Measurements from ENCODE around the gene PPP1R14B. TPM values are rescaled to one million over a fixed set of nuclear protein-coding genes. Genes with fewer than 3 reads are reported as not detected.

Gene PPP1R14B
- total and polyA plus RNA-seq, 2 experiments from 2014 or later: 115 to 239 TPM

DNA sequence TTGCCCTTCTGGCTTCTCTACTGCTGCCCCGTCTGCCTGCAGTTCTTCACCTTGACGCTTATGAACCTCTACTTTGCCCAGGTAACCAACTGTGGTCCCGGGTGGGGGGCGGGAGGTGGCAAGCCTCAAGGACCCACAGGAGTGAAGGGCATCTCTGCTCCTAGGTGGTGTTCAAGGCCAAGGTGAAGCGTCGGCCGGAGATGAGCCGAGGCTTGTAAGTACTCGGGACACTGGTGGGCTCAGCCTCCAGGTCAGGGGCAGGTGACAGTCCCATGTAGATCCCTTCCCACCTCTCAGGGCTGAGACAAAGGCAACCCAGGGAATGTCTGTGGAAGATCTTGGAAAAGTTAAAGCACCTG lies 40.0 kb upstream of the PPP1R14B start:
- 0 out of 2 replicates have a peak overlapping the region, but pooled peaks have one; percentile 92 for H3K9ac ChIP-seq
- peak overlapping the region; percentile 88; the same call in 1 of the 2 replicates for H3K4me3 ChIP-seq
- WGBS, 2 experiments (ENCODE audit: low coverage in 1 of 2, low lambda C conversion rate in 2 of 2, missing lambda C conversion rate in 2 of 2): 83 to 84% methylated on average over 9 of the region's 9 CpGs
- peaks cover under 1% of the 10 kb centered on the region; the same call in 1 of the 2 replicates for H3K27me3 ChIP-seq (replicated peaks; ENCODE audit: insufficient read depth)
- no peaks in the 10 kb centered on the region for H3K9me2 ChIP-seq (ENCODE audit: insufficient read depth)
- 0 out of 2 replicates have a peak, but pooled peaks cover 5% of the 10 kb centered on the region for H3K36me3 ChIP-seq (ENCODE audit: low read depth)
- H3K9me3 ChIP-seq (ENCODE audit: low read depth): no peaks in the 10 kb centered on the region
- DNase-seq: no peak
- H4K20me1 ChIP-seq (ENCODE audit: insufficient read depth): no peaks in the 10 kb centered on the region
- no peak overlapping the region for H2AFZ ChIP-seq
- peaks cover 32% of the 10 kb centered on the region for H3K79me2 ChIP-seq (ENCODE audit: insufficient read depth)
- H3F3A ChIP-seq (ENCODE audit: insufficient read depth): no peaks in the 10 kb centered on the region
- no peak for TF ChIP-seq EZH2phosphoT487 (IDR thresholded peaks at IDR 0.05; ENCODE audit: insufficient read depth, low read depth)
- no peak for TF ChIP-seq EZH2 (IDR thresholded peaks at IDR 0.05; ENCODE audit: insufficient read depth, poor library complexity, severe bottlenecking)
- in situ Hi-C loops (cut with MboI): no loop called here
- H3K27ac ChIP-seq: no peak overlapping the region
- no peaks in the 10 kb centered on the region for H3K4me1 ChIP-seq (ENCODE audit: insufficient read depth)
- no peak overlapping the region for H3K4me2 ChIP-seq (ENCODE audit: unreplicated experiment)

DNA sequence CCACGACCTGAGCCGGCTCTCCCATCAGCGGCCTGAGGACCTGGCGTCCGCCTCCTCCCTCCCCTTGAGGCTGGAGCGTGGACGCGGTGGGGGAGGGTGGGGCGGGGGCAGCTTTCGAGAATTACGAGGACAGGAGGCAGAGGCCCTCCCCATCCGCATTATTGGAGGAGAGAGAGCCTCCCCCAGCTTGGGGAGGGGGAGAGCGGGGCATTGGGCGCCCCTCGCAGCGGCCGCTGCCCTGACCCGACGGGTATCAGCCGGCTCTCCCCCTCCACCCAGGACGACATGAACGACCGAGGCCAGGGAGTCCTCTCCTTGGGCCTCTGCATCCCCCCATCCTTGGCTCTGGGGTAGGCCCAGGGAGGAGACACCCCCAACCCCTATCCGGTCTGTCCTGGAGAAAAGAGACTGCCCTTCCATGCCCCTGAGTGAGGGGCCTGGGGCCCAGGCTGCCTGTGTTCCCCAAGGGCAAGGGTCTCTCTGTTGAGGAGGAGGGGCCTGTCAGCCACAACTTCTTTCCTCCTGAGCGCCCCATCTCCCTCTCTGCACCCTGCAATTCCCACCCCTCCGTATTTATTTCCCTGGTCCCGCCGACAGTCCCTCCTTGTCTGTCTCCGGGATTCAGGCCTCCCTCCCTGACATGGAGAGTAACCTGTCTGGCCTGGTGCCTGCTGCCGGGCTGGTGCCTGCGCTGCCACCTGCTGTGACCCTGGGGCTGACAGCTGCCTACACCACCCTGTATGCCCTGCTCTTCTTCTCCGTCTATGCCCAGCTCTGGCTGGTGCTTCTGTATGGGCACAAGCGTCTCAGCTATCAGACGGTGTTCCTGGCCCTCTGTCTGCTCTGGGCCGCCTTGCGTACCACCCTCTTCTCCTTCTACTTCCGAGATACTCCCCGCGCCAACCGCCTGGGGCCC lies 39.4 kb upstream of the PPP1R14B start:
- no peaks in the 10 kb centered on the region for H4K20me1 ChIP-seq (ENCODE audit: insufficient read depth)
- H3K79me2 ChIP-seq (ENCODE audit: insufficient read depth): peaks cover 38% of the 10 kb centered on the region
- peak overlapping the region; percentile 88; the same call in 1 of the 2 replicates for H3K27ac ChIP-seq
- DNase-seq: peak; percentile 29
- in situ Hi-C loops (cut with MboI): no loop called here
- no peak for TF ChIP-seq EZH2phosphoT487 (IDR thresholded peaks at IDR 0.05; ENCODE audit: insufficient read depth, low read depth)
- no peak for TF ChIP-seq EZH2 (IDR thresholded peaks at IDR 0.05; ENCODE audit: insufficient read depth, poor library complexity, severe bottlenecking)
- no peaks in the 10 kb centered on the region for H3F3A ChIP-seq (ENCODE audit: insufficient read depth)
- peak overlapping the region; percentile 85 for H2AFZ ChIP-seq
- H3K27me3 ChIP-seq (replicated peaks; ENCODE audit: insufficient read depth): no peaks in the 10 kb centered on the region; the same call in 1 of the 2 replicates
- H3K4me2 ChIP-seq (ENCODE audit: unreplicated experiment): peak overlapping the region; percentile 97
- 29 to 41% methylated on average over 22 to 31 of the region's 40 CpGs for WGBS, 2 experiments (ENCODE audit: low coverage in 1 of 2, low lambda C conversion rate in 2 of 2, missing lambda C conversion rate in 2 of 2)
- no peaks in the 10 kb centered on the region for H3K9me3 ChIP-seq (ENCODE audit: low read depth)
- H3K4me3 ChIP-seq: peak overlapping the region; percentile 88
- H3K36me3 ChIP-seq (ENCODE audit: low read depth): 0 out of 2 replicates have a peak, but pooled peaks cover 5% of the 10 kb centered on the region
- peak overlapping the region; percentile 92 for H3K9ac ChIP-seq
- H3K4me1 ChIP-seq (ENCODE audit: insufficient read depth): no peaks in the 10 kb centered on the region
- no peaks in the 10 kb centered on the region for H3K9me2 ChIP-seq (ENCODE audit: insufficient read depth)

DNA sequence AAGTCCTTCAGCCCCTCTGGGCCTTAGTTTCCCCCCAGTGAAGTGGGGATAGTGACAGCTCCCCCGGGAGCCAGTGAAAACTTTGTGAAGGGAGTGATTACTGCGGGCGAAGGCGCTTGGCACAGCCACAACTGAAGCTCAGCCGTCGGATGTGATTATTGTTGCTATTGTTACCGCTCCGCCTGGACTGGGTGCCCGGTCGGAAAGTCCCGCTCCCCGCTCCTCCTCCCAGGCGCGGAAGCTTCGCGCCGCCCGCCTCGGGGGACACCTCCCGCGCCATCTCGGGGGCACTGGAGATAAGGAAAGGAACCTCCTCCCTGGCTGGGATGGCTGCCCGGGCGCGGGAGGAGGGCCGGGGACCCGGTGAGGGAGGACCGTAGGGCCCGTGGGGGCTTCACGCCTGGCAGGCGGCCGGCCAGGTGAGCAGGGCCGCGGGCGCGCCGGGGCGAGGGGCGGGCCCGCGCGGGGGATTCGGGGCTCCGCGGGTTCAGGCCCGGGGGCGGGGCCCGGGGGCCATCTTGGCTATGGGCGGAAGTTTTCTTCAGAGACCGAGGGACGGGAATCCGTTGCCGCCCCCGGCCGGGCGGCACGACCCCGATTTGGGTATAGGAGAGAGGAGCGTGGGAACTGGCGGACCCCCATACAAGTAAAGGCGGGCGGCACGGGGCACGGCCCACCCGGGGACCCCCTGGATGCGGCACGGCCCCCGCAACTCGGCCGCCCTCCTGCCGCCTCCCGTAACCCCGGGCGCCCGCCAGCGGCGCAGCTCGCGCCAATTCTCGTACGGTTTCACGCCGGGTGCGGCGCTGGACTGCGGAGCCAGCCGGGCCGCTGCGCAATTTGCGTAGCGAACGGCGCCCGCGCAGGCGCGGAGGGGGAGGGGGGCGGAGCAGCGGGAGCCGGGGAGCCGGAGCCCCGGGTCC lies 38.5 kb upstream of the PPP1R14B start, which contains the start of gene GPR137:
TSS of gene GPR137 (plus strand) at position 887 of the 923 bp plus-strand sequence. CDS start 677 bp downstream, outside the sequence.
- Histone ChIP-seq H3K9ac (peak within 1 kb of the TSS; percentile 92), H3F3A (ENCODE audit: insufficient read depth) (no peaks in the 10 kb centered on the region), H3K27ac (peak within 1 kb of the TSS; percentile 88), H4K20me1 (ENCODE audit: insufficient read depth) (no peaks in the 10 kb centered on the region), H3K79me2 (ENCODE audit: insufficient read depth) (peaks cover 39% of the 10 kb centered on the region), H3K9me2 (ENCODE audit: insufficient read depth) (no peaks in the 10 kb centered on the region), H3K4me1 (ENCODE audit: insufficient read depth) (no peaks in the 10 kb centered on the region), H2AFZ (peak within 1 kb of the TSS; percentile 85), H3K4me3 (peak within 1 kb of the TSS; percentile 88), H3K4me2 (ENCODE audit: unreplicated experiment) (peak within 1 kb of the TSS; percentile 97), H3K36me3 (ENCODE audit: low read depth) (0 out of 2 replicates have a peak, but pooled peaks cover 5% of the 10 kb centered on the region), H3K9me3 (ENCODE audit: low read depth) (no peaks in the 10 kb centered on the region), H3K27me3 (replicated peaks; ENCODE audit: insufficient read depth) (no peaks in the 10 kb centered on the region)
- in situ Hi-C loops (cut with MboI): no loop called here
- WGBS, 2 experiments (ENCODE audit: low coverage in 1 of 2, low lambda C conversion rate in 2 of 2, missing lambda C conversion rate in 2 of 2): 0 to 1% methylated on average over 54 to 78 of the region's 102 CpGs
- DNase-seq: peak; percentile 87
- TF ChIP-seq EZH2 (IDR thresholded peaks at IDR 0.05; ENCODE audit: insufficient read depth, poor library complexity, severe bottlenecking) (no peak), EZH2phosphoT487 (IDR thresholded peaks at IDR 0.05; ENCODE audit: insufficient read depth, low read depth) (no peak)

All from GM23248 (cell line).